Measurements from ENCODE around the gene CCDC146.
"Not testable (repeated sequence)": the region's sequence is repeated elsewhere in the genome, so short reads cannot be mapped to it uniquely, and the experiment has no call there.

Gene CCDC146

GRCh38 chr7:77202481-77202976, 80.1 kb downstream of the CCDC146 start:
- DNase-seq = no peak

GRCh38 chr7:77205706-77206105, 83.3 kb downstream of the CCDC146 start:
- DNase-seq = no peak

GRCh38 chr7:77208416-77208815, 86.0 kb downstream of the CCDC146 start:
- no peak for DNase-seq

GRCh38 chr7:77209479-77210139, 87.2 kb downstream of the CCDC146 start:
- DNase-seq = no peak

- no peak for DNase-seq
These were observed 93.9 kb downstream of the CCDC146 start for GRCh38 chr7:77216181-77216845.

- DNase-seq = no peak
These were observed 95.2 kb downstream of the CCDC146 start for GRCh38 chr7:77217474-77218185.

GRCh38 chr7:77219701-77220331, 97.4 kb downstream of the CCDC146 start:
- DNase-seq = not testable (repeated sequence)

- no peak for DNase-seq
These were observed 99.7 kb downstream of the CCDC146 start for GRCh38 chr7:77222065-77222464.

GRCh38 chr7:77222819-77223218, 100.4 kb downstream of the CCDC146 start:
- DNase-seq = no peak

GRCh38 chr7:77223261-77223660, 100.8 kb downstream of the CCDC146 start:
- DNase-seq = no peak

GRCh38 chr7:77226357-77226839, 104.0 kb downstream of the CCDC146 start:
- DNase-seq = no peak

- DNase-seq = not testable (repeated sequence)
These were observed 106.4 kb downstream of the CCDC146 start for GRCh38 chr7:77228795-77229194.

GRCh38 chr7:77232467-77232866, 110.1 kb downstream of the CCDC146 start:
- no peak for DNase-seq

GRCh38 chr7:77235276-77235675, 112.9 kb downstream of the CCDC146 start:
- DNase-seq = no peak

- DNase-seq = no peak
These were observed 116.3 kb downstream of the CCDC146 start for GRCh38 chr7:77238703-77239136.

- no peak for DNase-seq
These were observed 117.1 kb downstream of the CCDC146 start for GRCh38 chr7:77239471-77239870.

- DNase-seq = no peak
These were observed 119.7 kb downstream of the CCDC146 start for GRCh38 chr7:77242068-77242467.

GRCh38 chr7:77242554-77242953, 120.1 kb downstream of the CCDC146 start:
- no peak for DNase-seq

GRCh38 chr7:77244222-77244934, 122.0 kb downstream of the CCDC146 start:
- no peak for DNase-seq

GRCh38 chr7:77245015-77245755, 122.8 kb downstream of the CCDC146 start:
- no peak for DNase-seq

- DNase-seq = no peak
These were observed 123.7 kb downstream of the CCDC146 start for GRCh38 chr7:77246026-77246640.

All from NCI-H2029 treated with DMSO at 0.1 percent for 48 hours (cell line).